HG02938 (cell line): ENCODE results near the gene TNFSF15.

Experiments
- ATAC-seq: cut with Tn5 transposase; IDR thresholded peaks from one replicate; pipeline ENCODE4 v1.9.1; 2021; ENCODE audit warnings: mild to moderate bottlenecking, moderate library complexity; ENCODE audit not compliant: unreplicated experiment

Gene TNFSF15

DNA sequence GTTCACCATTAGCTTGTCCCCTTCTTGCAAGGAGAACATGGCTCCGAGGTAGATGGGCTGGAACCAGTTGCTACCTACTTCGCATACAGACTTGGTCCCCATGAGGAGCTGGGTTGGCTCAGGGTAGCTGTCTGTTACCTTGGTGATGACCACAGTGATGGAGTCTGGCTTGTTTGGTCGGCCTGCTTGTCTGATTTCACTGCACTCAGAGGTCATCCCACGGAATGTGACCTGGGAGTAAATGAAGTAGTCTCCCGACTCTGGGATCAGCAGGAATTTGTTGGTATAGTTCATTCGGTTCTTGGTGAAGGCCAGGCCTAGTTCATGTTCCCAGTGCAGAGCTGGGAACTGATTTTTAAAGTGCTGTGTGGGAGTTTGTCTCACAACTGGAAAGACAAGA, 15.3 kb downstream of the TNFSF15 start:
- no peak for ATAC-seq

DNA sequence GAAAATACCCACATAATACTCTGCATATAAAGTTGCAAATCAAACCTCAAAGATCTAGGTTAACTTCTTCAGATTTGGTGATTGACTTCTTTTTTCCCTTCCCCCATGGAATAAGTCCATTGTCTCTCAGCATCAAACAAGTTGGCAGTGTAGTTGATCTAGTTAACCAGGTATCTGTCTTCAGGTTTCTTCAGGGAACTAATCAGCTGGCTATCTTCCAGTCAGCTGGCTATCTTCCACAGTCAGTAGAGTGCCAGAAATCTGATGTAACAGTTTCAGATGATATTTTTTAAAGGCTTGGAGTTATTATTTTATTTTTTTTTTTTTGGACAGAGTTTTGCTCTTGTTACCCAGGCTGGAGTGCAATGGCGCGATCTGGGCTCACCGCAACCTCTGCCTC, 16.8 kb downstream of the TNFSF15 start:
- no peak for ATAC-seq

DNA sequence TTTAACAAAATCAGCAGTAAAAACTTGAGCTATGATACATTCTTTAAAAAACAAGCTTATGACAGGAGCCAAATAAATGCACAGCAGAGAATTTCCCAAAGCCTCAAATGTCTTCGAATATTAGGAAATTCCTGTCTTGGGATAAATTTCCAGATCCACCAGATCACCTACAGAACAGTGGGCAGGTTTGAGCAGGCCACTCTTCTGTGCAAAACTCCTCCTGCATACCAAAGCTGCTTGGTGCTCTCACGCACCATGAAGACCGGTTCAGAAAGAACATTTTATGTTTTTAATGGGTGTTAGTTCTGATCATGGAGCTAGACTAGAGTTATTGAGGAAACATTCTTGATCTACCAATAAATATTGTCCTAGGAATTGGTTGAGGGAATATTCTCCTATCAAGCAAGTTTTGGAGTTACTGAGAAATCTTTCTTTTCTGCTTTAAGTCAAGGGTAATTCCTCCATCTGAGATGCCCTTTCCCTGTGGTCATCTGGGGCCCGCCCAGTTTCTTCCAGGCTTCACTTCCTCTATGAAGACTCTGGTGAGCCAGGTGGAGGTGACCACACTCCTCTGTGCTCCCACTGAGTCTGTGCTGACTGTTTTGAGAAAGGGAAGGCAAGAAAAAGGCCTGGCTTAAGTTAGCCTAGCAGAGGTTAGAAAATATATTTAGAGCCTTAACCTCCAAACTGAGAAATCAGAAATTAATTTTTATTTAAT, 17.9 kb downstream of the TNFSF15 start:
- ATAC-seq = no peak

DNA sequence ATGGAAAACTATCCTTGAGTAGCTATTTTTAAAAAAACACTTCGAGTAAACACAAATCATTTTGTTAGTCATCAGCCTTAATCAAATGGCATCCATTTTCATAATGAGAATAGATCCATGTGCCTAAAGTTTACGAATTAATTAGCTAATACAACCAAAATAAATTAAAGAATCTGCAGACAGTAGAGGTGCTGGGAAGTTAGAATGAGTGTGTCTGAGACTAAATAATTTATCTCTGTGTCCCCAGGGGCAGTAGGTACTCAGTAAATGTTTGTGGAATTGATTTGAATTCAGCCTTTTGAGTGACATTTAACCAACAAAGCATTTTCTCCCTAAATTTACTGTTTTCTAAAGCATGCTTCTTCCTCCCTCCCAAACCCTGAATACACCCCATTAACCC, 18.6 kb downstream of the TNFSF15 start:
- no peak for ATAC-seq

DNA sequence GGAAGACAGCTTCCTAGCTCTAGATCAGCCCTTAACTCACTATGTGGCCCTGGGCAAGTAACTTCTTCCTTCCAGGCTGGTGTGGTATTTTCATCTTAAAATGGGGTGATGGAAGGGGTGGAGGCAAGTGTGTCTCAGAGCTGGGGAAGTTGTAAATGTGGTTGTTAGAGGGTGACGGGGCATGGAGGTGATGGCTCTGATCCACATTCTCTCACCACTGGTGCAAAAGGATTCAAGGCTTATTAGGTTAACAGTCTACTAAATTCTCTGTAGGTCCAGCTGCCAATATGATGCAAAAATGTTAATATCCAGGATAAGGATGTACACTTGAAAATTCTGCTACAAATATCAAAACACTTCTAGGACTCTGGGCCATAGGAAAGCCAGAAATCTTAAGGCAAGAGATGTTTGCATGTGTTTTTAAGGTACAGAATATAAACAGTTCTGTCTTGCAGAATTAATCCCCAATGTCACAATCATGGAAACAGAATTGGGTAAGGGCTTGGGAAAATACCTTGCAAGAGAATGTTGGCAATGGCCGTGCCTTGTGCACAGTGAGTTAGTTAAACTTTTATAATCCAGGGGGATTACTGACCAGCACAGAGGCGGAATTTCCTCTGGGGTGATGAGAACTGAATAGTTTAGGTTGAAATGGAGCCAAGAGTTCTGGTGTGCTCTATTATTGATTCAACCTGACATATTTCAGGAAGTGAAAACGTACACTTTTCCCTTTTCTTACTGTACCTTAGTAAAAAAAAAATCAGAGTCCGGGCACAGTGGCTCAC, 19.8 kb downstream of the TNFSF15 start:
- ATAC-seq = no peak

DNA sequence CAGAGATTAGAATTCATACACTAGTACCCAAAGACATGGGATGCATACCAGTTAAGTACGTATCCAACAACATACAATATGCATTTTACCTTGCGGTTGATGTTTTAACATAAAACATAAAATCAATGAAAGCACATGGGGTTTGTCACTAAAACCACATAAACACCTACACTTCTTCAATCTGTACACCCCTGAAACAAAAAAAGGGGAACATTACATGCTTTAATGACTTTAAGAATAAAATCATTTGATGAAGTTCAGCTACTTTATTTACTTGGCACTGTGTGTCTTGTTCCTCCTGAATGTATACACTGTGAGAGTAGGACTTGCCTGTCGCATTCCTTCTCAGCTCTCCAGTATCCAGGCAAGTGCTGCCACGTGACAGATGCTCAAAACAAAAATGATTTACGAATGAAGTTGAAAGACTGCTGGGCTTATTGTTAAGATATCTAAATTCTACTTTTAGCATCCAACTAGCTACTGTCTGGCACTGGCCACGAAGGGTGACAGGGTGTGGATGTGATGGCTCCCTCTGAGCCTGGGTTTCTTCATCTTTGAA, 21.0 kb downstream of the TNFSF15 start:
- ATAC-seq = no peak

DNA sequence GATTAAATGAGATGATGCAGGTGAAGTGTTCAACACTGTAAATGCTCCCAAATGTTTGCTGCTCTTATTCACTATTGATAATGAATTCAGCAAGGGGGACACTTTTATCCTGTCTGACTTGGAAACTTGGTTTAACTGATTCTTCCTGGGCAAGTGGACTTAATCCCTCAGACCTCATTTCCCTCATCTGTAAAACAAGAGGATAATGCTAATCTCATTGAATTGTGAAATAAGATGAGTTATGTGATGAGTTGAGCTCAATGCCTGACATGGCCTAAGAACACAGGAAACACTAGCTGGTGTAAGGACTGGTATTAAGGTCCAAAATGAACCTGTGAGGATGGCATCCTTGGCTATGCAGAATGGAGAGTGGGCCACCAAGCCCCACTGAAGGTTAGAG, 23.3 kb downstream of the TNFSF15 start:
- ATAC-seq = no peak

DNA sequence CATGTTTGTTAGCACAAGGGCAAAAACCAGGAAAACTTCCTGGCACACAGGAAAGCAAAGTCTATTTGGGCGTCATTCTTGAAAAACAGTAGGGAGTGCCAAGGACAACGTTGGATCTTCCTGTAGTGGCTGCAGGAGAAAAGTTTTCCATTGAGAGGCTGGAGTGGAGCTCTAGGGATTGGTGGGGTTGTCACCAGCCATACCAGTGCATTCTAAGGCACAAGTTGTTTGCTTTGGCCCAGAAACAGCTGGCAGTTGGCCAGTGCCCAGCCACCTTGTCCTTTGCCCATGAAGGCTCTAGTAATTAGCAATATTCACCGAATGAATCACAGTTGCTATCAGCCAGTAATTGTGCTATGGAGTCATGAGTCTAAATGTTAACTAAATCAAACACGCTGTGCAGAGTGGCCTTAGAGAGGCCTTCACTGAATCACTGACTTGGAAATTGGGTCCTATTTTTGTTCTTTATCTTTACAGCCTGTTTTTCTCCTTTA, 26.4 kb downstream of the TNFSF15 start:
- ATAC-seq = no peak

DNA sequence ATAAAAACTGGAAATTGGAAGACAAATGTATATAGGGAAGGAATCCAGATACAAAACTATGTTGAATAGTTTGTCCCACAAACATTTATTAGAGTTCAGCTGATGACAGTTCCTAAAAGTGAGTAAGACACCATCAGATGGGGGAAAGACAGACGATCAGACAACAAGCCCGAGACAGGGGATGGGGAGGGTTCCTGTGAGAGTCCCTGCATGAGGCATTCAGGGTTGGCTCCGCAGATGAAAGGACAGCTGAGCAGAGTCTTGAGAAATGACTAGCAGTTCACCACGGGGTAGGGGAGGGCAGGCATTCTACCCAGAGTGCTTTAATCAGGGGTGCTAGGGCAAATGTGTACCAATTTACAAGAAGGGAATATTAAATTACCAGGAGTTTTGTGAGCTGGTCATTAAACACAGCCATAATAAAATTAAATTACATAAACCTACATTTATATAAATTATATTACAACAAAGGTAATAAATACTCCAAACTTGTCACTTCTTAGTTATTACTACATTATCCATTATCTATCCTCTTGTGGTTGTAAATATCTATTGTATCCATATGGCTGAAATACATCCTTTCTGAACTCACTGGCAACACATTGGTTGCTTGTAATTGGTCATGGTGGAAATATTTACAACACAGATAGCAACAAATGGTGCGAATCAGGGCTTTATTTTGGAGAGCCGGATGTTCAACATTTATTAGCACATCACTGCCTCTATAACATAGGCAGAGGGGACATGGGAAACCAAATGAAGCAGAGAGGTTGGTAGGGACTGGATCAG, 27.8 kb downstream of the TNFSF15 start:
- no peak for ATAC-seq

DNA sequence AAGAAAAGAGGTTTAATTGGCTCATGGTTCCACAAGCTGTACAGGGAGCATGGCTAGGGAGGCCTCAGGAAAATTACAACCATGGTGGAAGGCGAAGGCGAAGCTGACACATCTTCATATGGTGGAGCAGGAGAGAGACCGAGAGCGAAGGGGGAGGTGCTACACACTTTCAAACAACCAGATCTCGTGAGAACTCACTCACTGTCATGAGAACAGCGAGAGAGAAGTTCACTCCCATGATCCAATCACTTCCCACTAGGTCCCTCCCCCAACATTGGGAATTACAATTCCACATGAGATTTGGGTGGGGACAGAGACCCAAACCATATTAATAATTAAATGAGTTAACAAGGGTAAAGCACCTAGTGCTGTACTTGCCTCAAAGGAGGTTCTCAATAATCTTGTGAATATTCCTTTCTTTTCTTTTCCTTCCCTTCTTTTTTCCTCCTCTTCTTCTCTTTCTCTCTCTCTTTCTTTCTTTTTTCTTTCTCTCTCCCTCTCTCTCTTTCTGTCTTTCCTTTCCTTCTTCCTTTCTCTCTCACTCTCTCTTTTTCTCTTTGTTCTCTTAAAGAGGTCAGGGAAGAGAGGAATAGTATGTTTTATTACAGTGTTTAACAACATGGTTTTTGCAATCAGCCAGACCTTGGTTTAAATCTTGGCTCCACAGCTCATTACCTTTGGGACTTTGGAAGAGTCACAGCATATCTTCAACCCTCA, 29.0 kb downstream of the TNFSF15 start:
- ATAC-seq = no peak

DNA sequence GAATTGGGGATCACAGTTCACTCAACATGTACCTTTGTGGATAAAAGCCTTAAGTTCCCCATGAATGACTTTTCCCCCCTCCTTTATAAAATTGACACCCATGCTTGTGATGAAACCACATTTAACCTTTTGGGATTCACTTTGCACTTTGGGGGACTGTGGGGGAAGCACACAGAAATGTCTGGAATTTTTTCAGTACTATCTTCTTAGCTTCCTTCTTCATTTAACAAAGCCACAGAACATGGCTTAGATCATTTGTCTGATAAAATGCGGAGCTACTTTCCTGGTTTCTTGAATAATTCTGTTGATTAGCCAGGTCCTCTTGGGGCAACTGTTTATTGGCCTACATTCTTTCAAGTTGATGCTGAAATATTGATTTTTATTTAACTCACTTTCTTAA, 29.9 kb downstream of the TNFSF15 start:
- ATAC-seq = no peak

DNA sequence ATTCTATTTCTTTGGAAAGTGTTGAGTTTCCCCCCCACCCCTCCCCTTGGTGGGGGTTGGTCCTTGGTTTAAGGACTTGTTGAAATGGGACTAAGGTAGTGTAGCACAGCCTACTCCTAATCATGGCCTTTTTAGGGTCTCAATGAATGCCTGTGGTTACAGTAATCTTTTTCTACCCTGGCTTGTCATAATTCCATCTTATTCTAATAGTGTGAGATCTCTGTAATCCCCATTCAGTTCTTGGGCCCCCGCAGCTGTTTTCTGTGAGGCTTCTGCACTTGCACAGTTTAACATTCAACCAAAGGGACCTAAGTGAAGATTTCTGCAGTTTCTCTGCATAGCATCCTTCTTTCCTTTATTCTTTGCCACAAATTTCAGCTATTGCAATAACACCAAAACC, 30.7 kb downstream of the TNFSF15 start:
- ATAC-seq = no peak

DNA sequence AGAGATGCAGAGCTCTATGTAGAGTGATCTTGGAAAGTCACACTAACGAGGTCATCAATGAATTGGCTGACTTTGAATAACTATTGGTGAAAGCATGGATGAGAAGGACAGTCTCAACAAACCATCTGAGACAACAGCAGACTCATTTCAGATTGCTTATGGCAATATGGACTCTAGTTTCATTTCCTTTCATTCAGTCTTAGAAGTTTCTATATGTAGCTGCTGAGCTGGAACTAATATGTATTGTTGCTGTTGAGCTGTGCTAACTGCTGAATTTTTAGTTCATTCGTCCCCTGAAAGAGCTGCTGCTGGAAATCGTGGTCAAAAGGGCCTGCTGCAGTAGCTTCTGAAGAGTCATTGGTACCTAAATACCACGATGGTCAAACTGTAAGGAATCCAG, 31.3 kb downstream of the TNFSF15 start:
- no peak for ATAC-seq

DNA sequence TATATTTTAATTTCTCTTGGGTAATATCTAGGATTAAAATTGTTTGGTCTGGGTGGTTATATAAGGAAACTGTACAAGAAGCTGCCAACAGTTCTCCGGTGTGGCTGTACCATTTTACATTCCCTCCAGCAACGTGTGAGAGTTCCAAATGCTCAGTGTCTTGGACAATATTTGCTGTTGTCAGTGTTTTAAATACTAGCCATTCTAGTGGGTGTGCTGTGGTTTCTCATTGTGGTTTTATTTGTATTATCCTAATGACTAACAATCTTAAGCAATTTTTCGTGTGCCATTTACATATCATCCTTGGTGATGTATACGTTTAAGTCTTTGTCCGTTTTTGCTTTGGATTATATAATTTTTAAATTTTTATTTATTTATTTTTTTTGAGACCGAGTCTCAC, 34.0 kb downstream of the TNFSF15 start:
- no peak for ATAC-seq

DNA sequence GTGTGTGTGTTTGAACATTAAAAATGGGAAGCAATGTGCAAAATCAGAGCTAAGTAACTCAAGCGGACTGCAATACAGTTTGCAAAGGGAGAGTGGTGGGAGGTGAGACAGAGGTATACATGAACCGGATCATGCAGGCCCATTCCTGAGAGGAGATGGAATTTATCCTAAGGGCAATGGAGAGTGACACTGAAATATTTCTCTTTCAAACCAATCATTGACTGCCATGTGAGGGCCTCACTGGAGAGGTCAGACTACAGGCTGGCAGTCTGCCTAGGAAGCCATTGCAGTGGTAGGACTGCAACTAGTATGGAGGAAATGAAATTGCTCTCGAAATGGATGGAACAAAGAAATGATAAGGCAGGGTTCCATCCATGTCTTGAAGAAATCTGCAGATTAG, 34.8 kb downstream of the TNFSF15 start:
- no peak for ATAC-seq

DNA sequence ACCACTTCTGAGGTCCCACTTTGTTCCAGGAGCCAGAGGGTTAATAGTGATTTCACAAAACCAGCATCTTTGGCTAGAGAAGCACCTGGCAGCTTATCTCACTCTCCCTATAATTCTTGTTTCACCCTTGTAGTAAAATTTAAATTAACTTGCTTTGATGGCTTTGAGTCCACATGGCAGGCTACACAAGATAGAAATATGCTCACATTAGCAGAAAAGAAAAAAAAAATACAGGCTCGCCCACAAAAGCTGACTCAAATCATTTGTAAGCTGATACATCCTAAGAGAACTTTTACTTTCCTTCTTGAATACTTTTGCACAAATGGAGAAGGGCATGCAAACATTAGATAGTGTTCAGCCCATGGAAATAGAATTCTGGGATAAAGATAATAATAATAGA, 36.2 kb downstream of the TNFSF15 start:
- no peak for ATAC-seq

DNA sequence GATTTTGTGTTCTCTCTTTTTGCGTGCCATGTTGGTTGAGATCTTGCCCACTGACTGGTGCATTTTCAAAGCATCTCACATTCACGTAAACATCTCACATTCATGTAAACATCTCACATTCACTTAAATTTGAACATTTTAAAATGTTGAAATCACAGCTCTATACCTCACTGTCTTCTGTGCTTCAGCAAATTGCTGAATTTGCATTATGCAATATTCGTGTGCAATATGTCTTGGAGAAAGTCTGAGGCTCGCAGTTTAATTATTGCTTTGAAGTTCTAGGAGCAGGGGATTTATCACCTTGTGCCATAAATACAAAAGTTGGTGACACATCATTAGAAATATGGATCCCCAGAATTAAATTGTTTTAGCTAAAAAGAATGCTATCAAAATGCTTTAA, 42.6 kb downstream of the TNFSF15 start:
- ATAC-seq = no peak

DNA sequence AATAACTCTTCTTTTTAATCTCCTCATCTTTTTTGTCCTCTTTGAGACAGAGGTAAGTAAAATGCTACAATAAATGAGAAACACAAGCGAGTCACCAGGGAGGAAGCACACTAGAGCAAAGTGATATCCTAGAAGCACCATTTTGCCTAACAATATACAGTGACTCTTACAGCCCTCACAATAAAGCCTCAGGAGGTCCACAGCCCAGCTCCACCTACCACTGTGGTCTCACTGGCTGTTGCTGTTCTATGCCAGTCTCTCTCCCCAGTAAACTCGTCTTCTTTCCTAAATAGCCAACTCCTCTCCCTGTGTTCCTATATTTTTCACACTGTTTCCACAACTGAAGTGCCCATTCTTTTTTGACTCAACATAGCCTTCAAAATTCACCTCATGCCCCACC, 44.3 kb downstream of the TNFSF15 start:
- no peak for ATAC-seq

DNA sequence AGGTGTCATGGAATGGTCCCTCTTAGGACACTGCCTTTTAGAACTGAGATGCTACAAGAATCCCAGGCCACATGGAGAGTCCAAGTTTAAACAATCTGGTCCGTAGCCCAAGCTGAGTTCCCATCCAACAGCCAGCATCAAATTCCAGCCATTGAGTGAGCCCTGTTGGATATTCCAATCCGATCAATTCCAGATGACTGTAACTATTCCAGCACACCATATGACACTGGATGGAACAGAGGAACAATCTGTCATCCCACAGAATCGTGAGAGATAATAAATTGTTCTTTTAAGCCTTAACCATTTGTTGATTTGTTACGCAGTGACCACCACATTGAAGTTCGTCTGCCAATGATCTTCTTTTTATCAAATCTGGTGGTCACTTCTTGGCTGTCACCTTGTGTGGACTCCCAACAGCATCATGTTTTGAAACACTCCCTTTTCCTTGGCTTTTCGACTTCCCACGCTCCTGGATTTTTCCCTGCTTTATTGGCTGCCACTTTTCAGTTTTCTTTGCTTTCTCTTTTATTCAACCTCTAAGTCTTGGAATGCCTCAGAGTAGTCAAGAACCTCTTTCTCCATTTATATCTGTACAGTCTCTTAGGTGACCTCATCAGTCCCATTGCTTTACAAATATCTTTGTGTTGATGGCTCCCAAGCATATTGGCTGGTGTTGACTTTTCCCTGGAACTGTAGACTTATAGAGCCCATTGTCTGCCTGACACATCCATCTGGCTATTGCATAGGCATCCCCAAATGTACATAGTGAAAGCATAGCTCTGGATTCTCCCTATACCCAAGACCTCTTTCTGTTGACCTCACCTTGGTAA, 46.1 kb downstream of the TNFSF15 start:
- no peak for ATAC-seq

DNA sequence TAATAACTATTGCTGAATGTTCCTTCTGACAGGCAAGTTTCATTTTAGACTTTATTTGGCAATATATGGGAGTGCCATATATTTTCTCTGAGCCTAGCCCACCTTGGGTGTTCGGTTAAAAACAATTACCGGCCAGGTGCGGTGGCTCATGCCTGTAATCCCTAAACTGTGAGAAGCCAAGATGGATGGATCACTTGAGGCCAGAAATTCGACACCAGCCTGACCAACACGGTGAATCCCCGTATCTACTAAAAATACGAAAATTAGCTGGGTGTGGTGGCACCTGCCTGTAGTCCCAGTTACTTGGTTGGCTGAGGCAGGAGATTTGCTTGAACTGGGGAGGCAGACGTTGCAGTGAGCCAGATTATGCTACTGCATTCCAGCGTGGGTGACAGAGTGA, 47.9 kb downstream of the TNFSF15 start:
- ATAC-seq = no peak
